Measurements from ENCODE around the gene KCNC1.

KCNC1 gene

GRCh38 chr11:17711836-17712235 lies 22.7 kb upstream of the KCNC1 start:
- ATAC-seq: no peak

GRCh38 chr11:17713851-17714250 lies 20.7 kb upstream of the KCNC1 start:
- no peak for ATAC-seq
- TF ChIP-seq CSDC2 (CRISPR knock-in tag; IDR thresholded peaks at IDR 0.05) (no peak), ESRRG (CRISPR knock-in tag; IDR thresholded peaks at IDR 0.05) (no peak), ZFP30 (CRISPR knock-in tag; IDR thresholded peaks at IDR 0.05) (no peak), ISL1 (CRISPR knock-in tag; IDR thresholded peaks at IDR 0.05) (no peak), ZNF70 (CRISPR knock-in tag; IDR thresholded peaks at IDR 0.05) (no peak), ZC3H10 (CRISPR knock-in tag; IDR thresholded peaks at IDR 0.05) (no peak), ZFP3 (CRISPR knock-in tag; IDR thresholded peaks at IDR 0.05) (no peak), PATZ1 (CRISPR knock-in tag; IDR thresholded peaks at IDR 0.05; ENCODE audit: borderline replicate concordance) (no peak), PPARA (CRISPR knock-in tag; IDR thresholded peaks at IDR 0.05; ENCODE audit: borderline replicate concordance) (no peak), ARNTL (CRISPR knock-in tag; IDR thresholded peaks at IDR 0.05; ENCODE audit: borderline replicate concordance, low read depth) (no peak), RARB (CRISPR knock-in tag; IDR thresholded peaks at IDR 0.05) (no peak), POU6F1 (CRISPR knock-in tag; IDR thresholded peaks at IDR 0.05; ENCODE audit: borderline replicate concordance, low read depth) (no peak), TCF4 (CRISPR knock-in tag; IDR thresholded peaks at IDR 0.05; ENCODE audit: borderline replicate concordance) (no peak)

More at GRCh38 chr11:17711836-17712235, 22.7 kb upstream of the KCNC1 start:
- TF ChIP-seq SNAI2 (CRISPR knock-in tag; IDR thresholded peaks at IDR 0.05): no peak
- TF ChIP-seq ZNF565 (CRISPR knock-in tag; conservative IDR thresholded peaks at IDR 0.05; ENCODE audit: low read depth): no peak
- no peak for TF ChIP-seq OSR1 (CRISPR knock-in tag; IDR thresholded peaks at IDR 0.05)
- no peak for TF ChIP-seq ZNF8 (CRISPR knock-in tag; IDR thresholded peaks at IDR 0.05)
- no peak for TF ChIP-seq CREB5 (CRISPR knock-in tag; IDR thresholded peaks at IDR 0.05; ENCODE audit: low read depth)
- TF ChIP-seq ARNTL (CRISPR knock-in tag; IDR thresholded peaks at IDR 0.05; ENCODE audit: borderline replicate concordance, low read depth): no peak
- no peak for TF ChIP-seq TCF4 (CRISPR knock-in tag; IDR thresholded peaks at IDR 0.05; ENCODE audit: borderline replicate concordance)
- TF ChIP-seq CSDC2 (CRISPR knock-in tag; IDR thresholded peaks at IDR 0.05): no peak
- TF ChIP-seq ZNF70 (CRISPR knock-in tag; IDR thresholded peaks at IDR 0.05): no peak
- no peak for TF ChIP-seq ESRRG (CRISPR knock-in tag; IDR thresholded peaks at IDR 0.05)
- TF ChIP-seq GLIS3 (CRISPR knock-in tag; IDR thresholded peaks at IDR 0.05): no peak
- TF ChIP-seq PATZ1 (CRISPR knock-in tag; IDR thresholded peaks at IDR 0.05; ENCODE audit: borderline replicate concordance): no peak
- TF ChIP-seq TSHZ2 (CRISPR knock-in tag; IDR thresholded peaks at IDR 0.05): no peak
- no peak for TF ChIP-seq ZFP3 (CRISPR knock-in tag; IDR thresholded peaks at IDR 0.05)
- TF ChIP-seq POU6F1 (CRISPR knock-in tag; IDR thresholded peaks at IDR 0.05; ENCODE audit: borderline replicate concordance, low read depth): no peak
- no peak for TF ChIP-seq RARB (CRISPR knock-in tag; IDR thresholded peaks at IDR 0.05)
